ENCODE measurements around the gene ATRNL1.

DNA sequence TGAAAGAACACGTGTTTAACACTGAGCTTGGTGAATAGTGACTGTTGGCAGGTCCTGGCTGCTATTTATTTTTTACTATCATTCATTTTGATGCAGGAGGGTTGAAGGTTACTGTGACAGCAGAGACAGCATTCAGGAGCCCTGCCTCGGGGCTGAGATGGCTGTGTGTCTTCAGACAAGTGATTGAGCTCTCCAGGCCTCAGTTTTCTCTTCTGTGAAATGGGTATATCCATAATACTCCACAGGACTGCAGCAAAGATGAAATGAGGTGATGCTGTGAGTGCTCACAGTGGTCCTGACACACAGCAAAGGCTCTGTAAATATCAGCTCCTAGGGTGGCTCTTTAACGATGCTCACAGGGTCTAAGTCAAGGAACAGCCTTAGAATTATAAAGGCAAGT is 884.7 kb downstream of the ATRNL1 start:
- no peak for TF ChIP-seq EZH2phosphoT487 (IDR thresholded peaks at IDR 0.05; ENCODE audit: borderline replicate concordance, low read depth, low read length)
- TF ChIP-seq, protein P1, sequence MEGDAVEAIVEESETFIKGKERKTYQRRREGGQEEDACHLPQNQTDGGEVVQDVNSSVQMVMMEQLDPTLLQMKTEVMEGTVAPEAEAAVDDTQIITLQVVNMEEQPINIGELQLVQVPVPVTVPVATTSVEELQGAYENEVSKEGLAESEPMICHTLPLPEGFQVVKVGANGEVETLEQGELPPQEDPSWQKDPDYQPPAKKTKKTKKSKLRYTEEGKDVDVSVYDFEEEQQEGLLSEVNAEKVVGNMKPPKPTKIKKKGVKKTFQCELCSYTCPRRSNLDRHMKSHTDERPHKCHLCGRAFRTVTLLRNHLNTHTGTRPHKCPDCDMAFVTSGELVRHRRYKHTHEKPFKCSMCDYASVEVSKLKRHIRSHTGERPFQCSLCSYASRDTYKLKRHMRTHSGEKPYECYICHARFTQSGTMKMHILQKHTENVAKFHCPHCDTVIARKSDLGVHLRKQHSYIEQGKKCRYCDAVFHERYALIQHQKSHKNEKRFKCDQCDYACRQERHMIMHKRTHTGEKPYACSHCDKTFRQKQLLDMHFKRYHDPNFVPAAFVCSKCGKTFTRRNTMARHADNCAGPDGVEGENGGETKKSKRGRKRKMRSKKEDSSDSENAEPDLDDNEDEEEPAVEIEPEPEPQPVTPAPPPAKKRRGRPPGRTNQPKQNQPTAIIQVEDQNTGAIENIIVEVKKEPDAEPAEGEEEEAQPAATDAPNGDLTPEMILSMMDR (conservative IDR thresholded peaks at IDR 0.05; ENCODE audit: low read length): no peak
